K562 (cell line): ENCODE results near the gene UBE2R2. TPM values are rescaled to one million over a fixed set of nuclear protein-coding genes. Genes with fewer than 3 reads are reported as not detected.

ENCODE experiments used
- ATAC-seq: fragments of 200-7000 bp; cut with Tn5 transposase; 3 replicates; pipeline ENCODE4 v1.9.1; 2020; ENCODE audit warnings: moderate library complexity
- BruUV-seq: library from RNA; stranded (reverse); fragments of 400-500 nt; replicated peaks from 2 replicates; lab custom pipeline; 2021; lab: Mats Ljungman, UMichigan
- CTCF ChIA-PET: fragments of 300-600 bp; formaldehyde crosslinking; extraction: SDS; loops from one replicate; lab custom pipeline; 2021; ENCODE audit warnings: low intra/inter-chr PET ratio; lab: Yijun Ruan, JAX
- POLR2A ChIA-PET: fragments of 300-600, 350-650 bp; sonication (Branson Sonifier 250); formaldehyde crosslinking; extraction: SDS; loops from one replicate; lab custom pipeline; 2021; ENCODE audit warnings: antibody characterized with exemption, inconsistent platforms; lab: Yijun Ruan, JAX
- DNase-seq, 4 experiments: peaks; one replicate each; pipeline versions ENCODE4 v3.0.0 to v3.0.0-alpha.2; 2011 to 2018; ENCODE audit warnings: low spot score in 3 of 4, mixed read lengths in 3 of 4; ENCODE audit errors: extremely low read depth in 1 of 4
- FAIRE-seq: peaks from 2 replicates; lab custom pipeline; 2011; peaks lifted over from hg19 to GRCh38; lab: Jason Lieb, UNC
- H2AFZ ChIP-seq: 2 replicates; pipeline ENCODE4 v1.6.0; 2011; ENCODE audit warnings: low read depth, low read length, control low read depth, inconsistent platforms
- H3K27ac ChIP-seq: fragments of 200-600 bp; 3 replicates; pipeline ENCODE4 v1.8.0; 2011; ENCODE audit warnings: low read depth, mild to moderate bottlenecking, control low read depth, inconsistent platforms, low read length, moderate library complexity, mixed read lengths; ENCODE audit errors: extremely low read depth
- H3K27me3 ChIP-seq, 2 experiments: fragments of 300-600 bp in 1 of 2; 2 replicates in 1 of 2; 3 replicates in 1 of 2; pipeline versions ENCODE4 v1.6.0 to v1.8.0; 2011; ENCODE audit warnings: inconsistent platforms in 2 of 2, low read length in 2 of 2, mild to moderate bottlenecking in 1 of 2, mixed read lengths in 1 of 2, moderate library complexity in 1 of 2; ENCODE audit not compliant: control insufficient read depth in 2 of 2, insufficient read depth in 2 of 2
- H3K36me3 ChIP-seq: fragments of 300-600 bp; 3 replicates; pipeline ENCODE4 v1.8.0; 2011; ENCODE audit warnings: mild to moderate bottlenecking, low read length, inconsistent platforms; ENCODE audit not compliant: control insufficient read depth, insufficient read depth
- H3K4me1 ChIP-seq, 2 experiments: fragments of 200-600 bp in 1 of 2; replicated peaks in 1 of 2; 2 replicates in 1 of 2; 3 replicates in 1 of 2; pipeline versions ENCODE4 v1.5.1 to v1.8.0; 2011; ENCODE audit warnings: inconsistent platforms in 2 of 2, low read length in 2 of 2, mild to moderate bottlenecking in 1 of 2, mixed read lengths in 1 of 2, moderate library complexity in 1 of 2; ENCODE audit not compliant: control insufficient read depth in 2 of 2, insufficient read depth in 2 of 2
- H3K4me2 ChIP-seq: 2 replicates; pipeline ENCODE4 v1.6.1; 2011; ENCODE audit warnings: low read length, control low read depth, inconsistent platforms, mixed read lengths; ENCODE audit not compliant: insufficient read depth
- H3K4me3 ChIP-seq: fragments of 200-600 bp; sonication (generic), shearing (Covaris generic); 2 replicates; pipeline ENCODE4 v1.5.1; 2016; ENCODE audit warnings: control low read depth, inconsistent platforms
- H3K79me2 ChIP-seq: fragments of 200-600 bp; 3 replicates; pipeline ENCODE4 v1.8.0; 2011; ENCODE audit warnings: low read length, inconsistent platforms; ENCODE audit not compliant: control insufficient read depth, insufficient read depth
- H3K9ac ChIP-seq, 2 experiments: 2 replicates each; pipeline versions ENCODE4 v1.6.0 to v1.6.1; 2011; ENCODE audit warnings: low read depth in 2 of 2, low read length in 2 of 2, control low read depth in 1 of 2, inconsistent platforms in 1 of 2, mild to moderate bottlenecking in 1 of 2, mixed read lengths in 1 of 2; ENCODE audit not compliant: insufficient read depth in 1 of 2
- H3K9me1 ChIP-seq: one replicate; pipeline ENCODE4 v1.6.0; 2011; ENCODE audit warnings: inconsistent platforms, mild to moderate bottlenecking, low read length, moderate library complexity; ENCODE audit not compliant: control insufficient read depth, insufficient read depth
- H3K9me3 ChIP-seq: replicated peaks from 2 replicates; pipeline ENCODE4 v1.5.1; 2011; ENCODE audit warnings: low read depth, low read length, inconsistent platforms; ENCODE audit not compliant: control insufficient read depth, insufficient read depth
- H4K20me1 ChIP-seq: replicated peaks from 2 replicates; pipeline ENCODE4 v1.6.1; 2011; ENCODE audit warnings: low read length, inconsistent platforms, mixed read lengths; ENCODE audit not compliant: control insufficient read depth, insufficient read depth
- HNRNPUL1 ChIP-seq: fragments of 200-400 bp; formaldehyde crosslinking; IDR thresholded peaks from 2 replicates; pipeline ENCODE4 v1.6.1; 2017; ENCODE audit warnings: low read length
- KLF16 ChIP-seq: IDR thresholded peaks from 2 replicates; pipeline ENCODE4 v1.6.1; 2016; ENCODE audit warnings: antibody characterized with exemption
- KLF6 ChIP-seq: fragments of 250-450 bp; sonication (Bioruptor Pico); IDR thresholded peaks from 2 replicates; pipeline ENCODE4 v1.4.0; 2020; ENCODE audit warnings: mild to moderate bottlenecking, moderate library complexity, borderline replicate concordance
- MCM5 ChIP-seq: fragments of 450-650 bp; IDR thresholded peaks from 2 replicates; pipeline ENCODE4 v1.6.1; 2016; ENCODE audit warnings: low read depth
- PCBP2 ChIP-seq: fragments of 200-400 bp; formaldehyde crosslinking; IDR thresholded peaks from 2 replicates; pipeline ENCODE4 v1.6.1; 2018; ENCODE audit warnings: low read length, low read depth, mild to moderate bottlenecking, moderate library complexity; ENCODE audit not compliant: poor library complexity, severe bottlenecking
- PTBP1 ChIP-seq: fragments of 200-400 bp; formaldehyde crosslinking; IDR thresholded peaks from 2 replicates; pipeline ENCODE4 v1.6.1; 2017; ENCODE audit warnings: low read depth, low read length
- RAD21 ChIP-seq, 2 experiments: fragments of 250-450 bp in 1 of 2; fragments of 450-650 bp in 1 of 2; sonication (Bioruptor Pico) in 1 of 2; formaldehyde crosslinking in 1 of 2; IDR thresholded peaks in 1 of 2; conservative IDR thresholded peaks in 1 of 2; 2 replicates each; pipeline versions ENCODE4 v1.4.0 to v1.8.0; 2020 to 2022; ENCODE audit warnings: mild to moderate bottlenecking in 2 of 2, moderate library complexity in 1 of 2
- ZNF79 ChIP-seq: fragments of 250-450 bp; sonication (Bioruptor Pico); IDR thresholded peaks from 2 replicates; pipeline ENCODE4 v1.4.0; 2020; ENCODE audit warnings: low read depth, mild to moderate bottlenecking, moderate library complexity
- WGBS: fragments of 100-300 bp; shearing (Covaris generic); methylation state at CpG from one replicate; pipeline ENCODE4 v1.1.6; 2016; ENCODE audit warnings: low coverage, mixed read lengths; ENCODE audit not compliant: insufficient coverage; ENCODE audit errors: missing lambda C conversion rate; 5-methylcytosine and 5-hydroxymethylcytosine counted together
- in situ Hi-C: fragments of 300-500 bp; cut with MboI; formaldehyde crosslinking; loops from 4 replicates; pipeline ENCODE4 v1.15.0; 2018; ENCODE audit warnings: inconsistent platforms, mixed read lengths
- intact Hi-C: fragments of 100-400 bp; cut with micrococcal nuclease; formaldehyde crosslinking; loops from 2 replicates; pipeline ENCODE4 v1.14.2; 2022
- polyA plus RNA-seq, 8 experiments: library from polyadenylated mRNA; depleted of rRNA in 4 of 8; stranded (reverse) in 5 of 8; unstranded in 3 of 8; fragments of >200 nt; fragmentation: Nextera tagmentation in 2 of 8; fragmentation: Illumina TruSeq in 1 of 8; extraction: Ambion mirVana in 2 of 8; extraction: Trizol in 1 of 8; gene quantifications; 2 replicates each; pipeline versions ENCODE4 v1.2.1 to v1.2.3, GENCODE V29; 2011 to 2014; ENCODE audit warnings: inconsistent platforms in 1 of 8, missing spikeins in 1 of 8
- total RNA-seq, 7 experiments: library from RNA; depleted of rRNA in 6 of 7; stranded (reverse); fragments of >200 nt in 6 of 7; fragmentation: Illumina TruSeq in 2 of 7; extraction: Trizol in 2 of 7; gene quantifications; 2 replicates each; pipeline versions ENCODE4 v1.2.1 to v1.2.3, GENCODE V29; 2011 to 2021; ENCODE audit warnings: low replicate concordance in 1 of 7
- TF ChIP-seq, protein P1 (sequence below), 2 experiments: IDR thresholded peaks; 2 replicates each; pipeline ENCODE4 v1.6.1; 2011; ENCODE audit warnings: borderline replicate concordance in 1 of 2, control low read depth in 1 of 2, low read depth in 1 of 2, low read length in 1 of 2, mild to moderate bottlenecking in 1 of 2, mixed read lengths in 1 of 2, moderate library complexity in 1 of 2; ENCODE audit not compliant: insufficient read depth in 1 of 2, insufficient read length in 1 of 2, poor library complexity in 1 of 2, severe bottlenecking in 1 of 2; ENCODE audit errors: extremely low read depth in 1 of 2
- TF ChIP-seq, protein P2 (sequence below), 3 experiments: fragments of 200-800 bp in 1 of 3; sonication (Bioruptor generic) in 1 of 3; sonication (generic) in 1 of 3; formaldehyde crosslinking in 1 of 3; IDR thresholded peaks; 2 replicates each; pipeline versions ENCODE4 v1.6.1 to v1.8.0; 2016 to 2022; ENCODE audit warnings: mild to moderate bottlenecking in 2 of 3, missing compliant biosample characterization in 2 of 3, missing genetic modification characterization in 2 of 3, missing genetic modification reagents in 1 of 3

UBE2R2 gene
- total and polyA plus RNA-seq, 9 of the 15 experiments (the other 6 are each of a cell fraction or from before 2014, with no cell fraction given) = 7.8 to 26.2 (median 11.8) TPM

- no TSS peak for BruUV-seq
- FAIRE-seq = no peak
- Histone ChIP-seq H3K36me3 (no peaks in the 10 kb centered on the region; the same call in 2 of the 3 replicates), H4K20me1 (no peaks in the 10 kb centered on the region), H3K4me3 (no peak overlapping the region), H3K4me1 (peaks cover 0 to 6% of the 10 kb centered on the region in 2 experiments; a peak in 2 of 5 replicates), H2AFZ (no peak overlapping the region), H3K9me1 (no peaks in the 10 kb centered on the region), H3K9me3 (no peaks in the 10 kb centered on the region), H3K9ac (no peak overlapping the region), H3K4me2 (no peak overlapping the region)
- intact Hi-C loops = loop anchor here (10.0 kb wide), 1 partner anchor 65 kb away; no protein-coding TSS in a partner anchor
- DNase-seq = no peak
- WGBS = 80% methylated on average over 4 of the region's 4 CpGs
- ATAC-seq = no peak
- no peak for TF ChIP-seq KLF6
- TF ChIP-seq, protein P1, sequence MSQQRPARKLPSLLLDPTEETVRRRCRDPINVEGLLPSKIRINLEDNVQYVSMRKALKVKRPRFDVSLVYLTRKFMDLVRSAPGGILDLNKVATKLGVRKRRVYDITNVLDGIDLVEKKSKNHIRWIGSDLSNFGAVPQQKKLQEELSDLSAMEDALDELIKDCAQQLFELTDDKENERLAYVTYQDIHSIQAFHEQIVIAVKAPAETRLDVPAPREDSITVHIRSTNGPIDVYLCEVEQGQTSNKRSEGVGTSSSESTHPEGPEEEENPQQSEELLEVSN (IDR thresholded peaks at IDR 0.05; ENCODE audit: borderline replicate concordance in 1 of 2, extremely low read depth in 1 of 2, insufficient read depth in 1 of 2, insufficient read length in 1 of 2, low read depth in 1 of 2, low read length in 1 of 2, poor library complexity in 1 of 2, severe bottlenecking in 1 of 2) = no peak
- TF ChIP-seq, all 486 proteins: peak for 0
- H3K79me2 ChIP-seq = peaks cover 87% of the 10 kb centered on the region
- in situ Hi-C loops = loop anchor here (5.0 kb wide), 1 partner anchor 113 kb away; no protein-coding TSS in a partner anchor
- ChIA-PET CTCF (no interaction called here), POLR2A (no interaction called here)
- no peak overlapping the region for H3K27ac ChIP-seq
- no peaks in the 10 kb centered on the region for H3K27me3 ChIP-seq
Measured at GRCh38 chr9:33850267-33850629, 33.3 kb downstream of the UBE2R2 start.

- intact Hi-C loops = loop anchor here (10.0 kb wide), 1 partner anchor 66 kb away; no protein-coding TSS in a partner anchor
- POLR2A ChIA-PET = no interaction called here
- Histone ChIP-seq H3K9me3 (no peaks in the 10 kb centered on the region), H4K20me1 (no peaks in the 10 kb centered on the region)
- no peak for TF ChIP-seq ZNF79 (CRISPR knock-in tag)
- TF ChIP-seq PCBP2 = no peak
- TF ChIP-seq, protein P2, sequence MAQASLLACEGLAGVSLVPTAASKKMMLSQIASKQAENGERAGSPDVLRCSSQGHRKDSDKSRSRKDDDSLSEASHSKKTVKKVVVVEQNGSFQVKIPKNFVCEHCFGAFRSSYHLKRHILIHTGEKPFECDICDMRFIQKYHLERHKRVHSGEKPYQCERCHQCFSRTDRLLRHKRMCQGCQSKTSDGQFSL (CRISPR knock-in tag; IDR thresholded peaks at IDR 0.05) = no peak
- TF ChIP-seq, protein P2 (tag; IDR thresholded peaks at IDR 0.05) = no peak
- TF ChIP-seq HNRNPUL1 = no peak
- no peak for TF ChIP-seq KLF16
- no peak for TF ChIP-seq RAD21 (CRISPR knock-in tag; conservative IDR thresholded peaks at IDR 0.05 in 1 of 2, IDR thresholded peaks at IDR 0.05 in 1 of 2)
- no peak for TF ChIP-seq PTBP1
- TF ChIP-seq MCM5 = no peak
- TF ChIP-seq, all 486 proteins: peak for 0
- Histone ChIP-seq H3K4me3 (no peak overlapping the region), H3K9ac (no peak overlapping the region), H3K4me2 (no peak overlapping the region), H3K4me1 (peaks cover 0 to 6% of the 10 kb centered on the region in 2 experiments; a peak in 2 of 5 replicates), H3K27ac (no peak overlapping the region), H2AFZ (no peak overlapping the region), H3K27me3 (no peaks in the 10 kb centered on the region), H3K36me3 (peaks cover 2% of the 10 kb centered on the region; the same call in 1 of the 3 replicates), H3K9me1 (no peaks in the 10 kb centered on the region), H3K79me2 (peaks cover 88% of the 10 kb centered on the region)
- DNase-seq (no peak), FAIRE-seq (no peak), ATAC-seq (no peak)
- CTCF ChIA-PET = no interaction called here
- BruUV-seq = no TSS peak
- in situ Hi-C loops = loop anchor here (5.0 kb wide), 1 partner anchor 113 kb away; no protein-coding TSS in a partner anchor
Measured at GRCh38 chr9:33850677-33851076, 33.7 kb downstream of the UBE2R2 start.
